NCI-H146 treated with DMSO at 0.1 percent for 48 hours (cell line): ENCODE data around the gene TMEM179.

ENCODE experiments used
- DNase-seq: peaks from one replicate; lab custom pipeline; 2025; ENCODE audit not compliant: unreplicated experiment; lab: John Stamatoyannopoulos, UW

Gene TMEM179

GRCh38 chr14:104558231-104559027 is 46.1 kb downstream of the TMEM179 start:
- DNase-seq: no peak

- DNase-seq: no peak
These were observed 46.8 kb downstream of the TMEM179 start for GRCh38 chr14:104557766-104558165.

GRCh38 chr14:104557086-104557485 is 47.5 kb downstream of the TMEM179 start:
- no peak for DNase-seq

GRCh38 chr14:104556256-104557021 is 48.1 kb downstream of the TMEM179 start:
- no peak for DNase-seq

- no peak for DNase-seq
These were observed 48.9 kb downstream of the TMEM179 start for GRCh38 chr14:104555430-104556255.

- DNase-seq: no peak
These were observed 49.8 kb downstream of the TMEM179 start for GRCh38 chr14:104554608-104555429.

GRCh38 chr14:104554088-104554607 is 50.4 kb downstream of the TMEM179 start:
- DNase-seq: no peak

GRCh38 chr14:104553166-104554087 is 51.1 kb downstream of the TMEM179 start:
- DNase-seq: no peak

- DNase-seq: no peak
These were observed 51.8 kb downstream of the TMEM179 start for GRCh38 chr14:104552738-104553125.

- no peak for DNase-seq
These were observed 52.5 kb downstream of the TMEM179 start for GRCh38 chr14:104551851-104552737.

GRCh38 chr14:104550861-104551728 is 53.5 kb downstream of the TMEM179 start:
- DNase-seq: no peak

GRCh38 chr14:104550340-104550860 is 54.2 kb downstream of the TMEM179 start:
- DNase-seq: no peak

- DNase-seq: no peak
These were observed 54.8 kb downstream of the TMEM179 start for GRCh38 chr14:104549536-104550339.

- no peak for DNase-seq
These were observed 55.6 kb downstream of the TMEM179 start for GRCh38 chr14:104548802-104549535.

- no peak for DNase-seq
These were observed 56.4 kb downstream of the TMEM179 start for GRCh38 chr14:104547998-104548700.
